ENCODE data around the gene SREK1IP1.

Gene SREK1IP1

DNA sequence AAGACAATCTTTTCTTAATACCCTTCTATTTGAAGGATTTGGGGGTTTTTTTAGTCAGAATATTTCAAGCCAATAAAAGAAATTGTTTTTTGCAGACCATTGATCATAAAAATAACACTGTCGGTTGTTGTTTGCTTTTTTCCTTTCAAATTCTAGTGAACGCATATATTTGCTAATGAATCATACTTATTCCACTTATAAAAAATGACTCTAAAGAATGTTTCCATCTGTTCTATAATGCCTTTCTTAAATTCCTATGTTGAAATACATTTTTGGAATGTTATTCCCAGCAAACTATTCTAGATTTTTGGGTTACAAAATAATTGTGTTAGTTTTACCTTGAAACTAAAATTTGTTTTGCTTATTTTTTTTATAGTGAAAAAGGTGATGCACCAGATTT, 32.4 kb upstream of the SREK1IP1 start:
- TF ChIP-seq, protein P1, sequence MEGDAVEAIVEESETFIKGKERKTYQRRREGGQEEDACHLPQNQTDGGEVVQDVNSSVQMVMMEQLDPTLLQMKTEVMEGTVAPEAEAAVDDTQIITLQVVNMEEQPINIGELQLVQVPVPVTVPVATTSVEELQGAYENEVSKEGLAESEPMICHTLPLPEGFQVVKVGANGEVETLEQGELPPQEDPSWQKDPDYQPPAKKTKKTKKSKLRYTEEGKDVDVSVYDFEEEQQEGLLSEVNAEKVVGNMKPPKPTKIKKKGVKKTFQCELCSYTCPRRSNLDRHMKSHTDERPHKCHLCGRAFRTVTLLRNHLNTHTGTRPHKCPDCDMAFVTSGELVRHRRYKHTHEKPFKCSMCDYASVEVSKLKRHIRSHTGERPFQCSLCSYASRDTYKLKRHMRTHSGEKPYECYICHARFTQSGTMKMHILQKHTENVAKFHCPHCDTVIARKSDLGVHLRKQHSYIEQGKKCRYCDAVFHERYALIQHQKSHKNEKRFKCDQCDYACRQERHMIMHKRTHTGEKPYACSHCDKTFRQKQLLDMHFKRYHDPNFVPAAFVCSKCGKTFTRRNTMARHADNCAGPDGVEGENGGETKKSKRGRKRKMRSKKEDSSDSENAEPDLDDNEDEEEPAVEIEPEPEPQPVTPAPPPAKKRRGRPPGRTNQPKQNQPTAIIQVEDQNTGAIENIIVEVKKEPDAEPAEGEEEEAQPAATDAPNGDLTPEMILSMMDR (IDR thresholded peaks at IDR 0.05; ENCODE audit: borderline replicate concordance, insufficient read depth, low read depth, low read length), result no peak

DNA sequence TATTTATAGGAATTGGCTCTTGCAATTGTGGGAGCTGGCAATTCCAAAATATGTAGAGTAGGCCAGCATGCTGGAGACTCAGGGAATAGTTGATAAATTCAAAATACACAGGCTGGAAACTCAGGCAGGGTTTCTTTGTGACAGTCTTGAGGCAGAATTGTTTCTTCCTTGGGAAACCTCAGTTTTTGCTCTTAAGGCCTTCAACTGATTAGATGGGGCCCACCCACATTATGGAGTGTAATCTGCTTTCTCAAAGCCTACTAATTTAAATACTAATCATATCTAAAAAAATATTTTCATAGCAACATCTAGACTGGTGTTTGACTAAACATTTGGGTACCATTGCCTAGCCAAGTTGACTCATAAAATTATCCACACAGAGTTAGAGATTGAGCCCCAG, 27.8 kb upstream of the SREK1IP1 start:
- no peak overlapping the region for H3K4me3 ChIP-seq (ENCODE audit: low read depth, low read length)
- TF ChIP-seq, protein P1 (IDR thresholded peaks at IDR 0.05; ENCODE audit: borderline replicate concordance, insufficient read depth, low read depth, low read length), result no peak

More for the DNA sequence above, 32.4 kb upstream of the SREK1IP1 start:
- no peak overlapping the region for H3K4me3 ChIP-seq (ENCODE audit: low read depth, low read length)

DNA sequence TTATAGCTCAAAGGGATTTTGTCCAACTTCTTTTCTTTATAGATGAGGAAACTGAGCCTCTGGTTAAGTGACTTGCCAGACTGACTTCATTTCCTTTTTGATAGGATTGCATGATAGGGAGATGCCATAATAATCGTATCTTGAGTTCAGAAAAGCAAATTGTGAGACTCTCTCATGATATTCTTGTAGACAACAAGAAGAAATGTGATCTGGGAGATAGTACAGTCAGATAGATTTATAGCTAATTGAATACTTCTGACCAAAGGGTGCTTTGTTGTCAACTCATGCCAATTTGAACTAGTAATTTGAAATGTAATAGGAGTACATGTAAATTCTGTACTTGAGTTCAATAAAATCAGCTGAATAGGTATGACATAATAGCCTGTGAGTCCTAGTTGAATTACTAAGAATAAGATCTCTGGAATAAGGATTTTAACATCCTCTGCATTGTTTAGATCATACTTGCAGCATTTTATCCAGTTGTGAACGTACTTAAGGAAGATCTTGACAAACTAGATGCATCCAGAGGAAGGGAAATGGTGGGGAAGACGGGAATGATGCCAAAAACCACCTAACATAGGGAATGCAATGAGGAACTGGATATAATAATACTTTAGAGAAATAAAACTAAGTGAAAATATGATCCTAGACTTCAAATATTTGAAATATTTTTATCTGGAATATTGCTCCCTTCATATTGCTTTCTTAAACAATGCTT, 25.7 kb upstream of the SREK1IP1 start:
- no peak overlapping the region for H3K4me3 ChIP-seq (ENCODE audit: low read depth, low read length)
- TF ChIP-seq, protein P1 (IDR thresholded peaks at IDR 0.05; ENCODE audit: borderline replicate concordance, insufficient read depth, low read depth, low read length), result no peak

DNA sequence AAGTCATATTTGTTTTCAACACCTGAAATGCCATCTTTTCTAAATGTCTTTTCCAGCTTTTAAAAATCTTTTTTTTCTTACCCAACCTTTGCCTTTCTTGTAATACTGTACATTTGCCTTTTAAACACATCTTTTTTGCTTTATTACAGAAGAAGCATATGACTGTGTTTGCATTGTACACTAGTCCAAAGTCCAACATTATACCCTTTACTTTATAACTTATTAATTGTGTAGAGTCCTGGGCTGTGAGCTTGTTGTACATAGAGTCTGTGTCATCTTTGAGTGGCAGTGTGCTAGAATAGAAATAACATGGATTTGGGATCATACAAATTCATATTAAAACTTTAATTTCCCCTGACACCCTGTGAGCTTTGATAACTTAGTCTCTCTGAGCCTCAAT, 24.0 kb upstream of the SREK1IP1 start:
- H3K4me3 ChIP-seq (ENCODE audit: low read depth, low read length), result no peak overlapping the region
- TF ChIP-seq, protein P1 (IDR thresholded peaks at IDR 0.05; ENCODE audit: borderline replicate concordance, insufficient read depth, low read depth, low read length), result no peak

DNA sequence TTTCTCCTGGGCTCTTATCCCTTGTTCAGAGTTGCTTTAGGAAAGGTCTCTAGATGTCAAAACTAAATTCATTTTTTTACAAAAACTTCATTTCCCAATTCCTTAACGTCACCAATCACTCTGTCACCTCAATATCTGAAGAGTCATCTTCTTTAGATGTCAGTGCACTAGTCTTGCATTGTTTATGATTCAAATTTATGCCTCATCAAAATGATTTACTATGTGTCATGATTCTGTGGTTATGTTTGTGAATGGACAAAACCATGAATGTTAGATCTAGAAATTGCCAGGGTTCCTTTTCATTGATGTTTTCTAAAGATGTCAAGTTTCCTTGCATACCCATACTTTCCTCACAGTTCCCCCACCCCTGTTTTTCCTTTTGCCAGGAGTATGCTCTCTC, 21.7 kb upstream of the SREK1IP1 start:
- TF ChIP-seq, protein P1 (IDR thresholded peaks at IDR 0.05; ENCODE audit: borderline replicate concordance, insufficient read depth, low read depth, low read length), result no peak
- no peak overlapping the region for H3K4me3 ChIP-seq (ENCODE audit: low read depth, low read length)

DNA sequence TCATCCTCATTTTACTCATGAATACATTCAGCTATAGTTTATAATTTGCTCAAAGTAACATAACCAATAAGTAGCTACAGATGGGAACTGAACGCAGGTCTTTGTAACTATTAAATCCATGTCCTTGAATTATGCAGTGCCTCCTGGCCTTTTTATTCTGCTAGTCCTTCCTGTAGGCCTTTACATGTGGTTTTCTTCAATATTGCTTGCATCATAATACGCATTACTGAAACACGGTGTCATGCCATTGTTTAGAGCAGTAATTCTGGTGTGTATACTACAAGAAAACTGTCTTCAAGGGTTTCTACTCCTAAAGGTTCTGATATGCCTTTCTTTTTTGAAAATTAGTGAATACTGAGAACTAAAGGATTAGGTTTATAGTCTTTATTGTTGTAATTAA, 21.0 kb upstream of the SREK1IP1 start:
- no peak overlapping the region for H3K4me3 ChIP-seq (ENCODE audit: low read depth, low read length)
- TF ChIP-seq, protein P1 (IDR thresholded peaks at IDR 0.05; ENCODE audit: borderline replicate concordance, insufficient read depth, low read depth, low read length), result no peak

DNA sequence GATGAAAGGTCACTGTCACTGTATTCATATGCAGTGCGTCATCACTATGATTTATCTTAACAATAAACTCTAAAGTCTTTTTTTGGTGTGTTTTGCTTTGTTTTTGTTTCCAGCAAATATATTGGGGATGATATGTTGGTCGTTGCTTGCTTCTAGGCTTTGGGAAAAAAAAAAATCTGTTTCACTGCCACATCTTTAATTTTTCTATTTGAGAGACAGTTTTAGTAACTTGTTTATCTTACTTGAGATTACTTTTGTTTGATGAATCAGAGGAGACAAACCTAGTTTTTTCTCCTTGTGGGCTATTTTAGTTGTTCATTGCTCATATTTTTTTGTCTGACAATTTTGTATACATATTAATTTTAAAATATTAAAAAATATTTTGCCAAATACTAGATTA, 19.7 kb upstream of the SREK1IP1 start:
- H3K4me3 ChIP-seq (ENCODE audit: low read depth, low read length), result no peak overlapping the region
- TF ChIP-seq, protein P1 (IDR thresholded peaks at IDR 0.05; ENCODE audit: borderline replicate concordance, insufficient read depth, low read depth, low read length), result no peak

Data from GM12875 (cell line).